ENCODE results near the gene GRN. TPM values are rescaled to one million over a fixed set of nuclear protein-coding genes. Genes with fewer than 3 reads are reported as not detected.

Gene GRN
- total RNA-seq, 4 donors from 2014 or later: 64.2 to 111 (median 87.1) TPM

DNA sequence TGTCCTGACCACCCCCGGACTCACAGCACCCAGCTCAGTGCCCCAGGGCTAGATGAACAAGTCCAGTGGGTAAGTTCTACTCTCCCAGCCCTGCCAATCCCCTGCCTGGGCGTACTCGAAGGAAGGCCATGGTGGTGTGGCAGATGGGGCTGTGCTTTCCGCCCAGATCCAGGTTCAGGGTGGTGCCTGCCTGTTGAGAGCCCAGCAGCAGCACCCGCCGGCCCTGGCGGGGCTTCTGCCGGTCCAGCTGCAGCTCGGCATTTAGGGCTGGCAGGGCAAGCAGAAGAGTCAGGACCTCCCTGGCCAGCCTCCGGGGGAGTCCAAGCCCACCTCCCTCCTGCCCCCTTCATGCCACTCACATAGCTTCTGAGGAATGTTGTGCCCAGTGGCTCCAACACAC lies 34.8 kb downstream of the GRN start:
- ATAC-seq: no peak
- H3K27me3 ChIP-seq: peaks cover 17 to 27% (median 25%) of the 10 kb centered on the region in 3 donors
- no peak for TF ChIP-seq POLR2A (IDR thresholded peaks at IDR 0.05)
- TF ChIP-seq, protein P1, sequence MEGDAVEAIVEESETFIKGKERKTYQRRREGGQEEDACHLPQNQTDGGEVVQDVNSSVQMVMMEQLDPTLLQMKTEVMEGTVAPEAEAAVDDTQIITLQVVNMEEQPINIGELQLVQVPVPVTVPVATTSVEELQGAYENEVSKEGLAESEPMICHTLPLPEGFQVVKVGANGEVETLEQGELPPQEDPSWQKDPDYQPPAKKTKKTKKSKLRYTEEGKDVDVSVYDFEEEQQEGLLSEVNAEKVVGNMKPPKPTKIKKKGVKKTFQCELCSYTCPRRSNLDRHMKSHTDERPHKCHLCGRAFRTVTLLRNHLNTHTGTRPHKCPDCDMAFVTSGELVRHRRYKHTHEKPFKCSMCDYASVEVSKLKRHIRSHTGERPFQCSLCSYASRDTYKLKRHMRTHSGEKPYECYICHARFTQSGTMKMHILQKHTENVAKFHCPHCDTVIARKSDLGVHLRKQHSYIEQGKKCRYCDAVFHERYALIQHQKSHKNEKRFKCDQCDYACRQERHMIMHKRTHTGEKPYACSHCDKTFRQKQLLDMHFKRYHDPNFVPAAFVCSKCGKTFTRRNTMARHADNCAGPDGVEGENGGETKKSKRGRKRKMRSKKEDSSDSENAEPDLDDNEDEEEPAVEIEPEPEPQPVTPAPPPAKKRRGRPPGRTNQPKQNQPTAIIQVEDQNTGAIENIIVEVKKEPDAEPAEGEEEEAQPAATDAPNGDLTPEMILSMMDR (IDR thresholded peaks at IDR 0.05 in 4 of 5, conservative IDR thresholded peaks at IDR 0.05 in 1 of 5): no peak
- DNase-seq: no peak
- H3K36me3 ChIP-seq: no peaks in the 10 kb centered on the region
- in situ Hi-C loops (cut with MboI; ENCODE audit: low sequenced_read_pairs in 4 of 4) (no loop called here), intact Hi-C loops (cut with DNase I; ENCODE audit: low total_unique reads) (no loop called here)
- H3K4me3 ChIP-seq: no peak overlapping the region
- no peaks in the 10 kb centered on the region for H3K9me3 ChIP-seq
- H3K4me1 ChIP-seq: peaks cover 1 to 5% of the 10 kb centered on the region in 2 donors
- H3K27ac ChIP-seq: no peak overlapping the region

- ATAC-seq (no peak), DNase-seq (no peak)
- H3K9me3 ChIP-seq: no peaks in the 10 kb centered on the region
- no peak overlapping the region for H3K4me3 ChIP-seq
- H3K27me3 ChIP-seq: peaks cover 25 to 30% (median 29%) of the 10 kb centered on the region in 3 donors
- in situ Hi-C loops (cut with MboI; ENCODE audit: low sequenced_read_pairs in 4 of 4): no loop called here
- no peak overlapping the region for H3K27ac ChIP-seq
- no peaks in the 10 kb centered on the region for H3K36me3 ChIP-seq
- H3K4me1 ChIP-seq: peaks cover 9 to 10% of the 10 kb centered on the region in 2 donors
- intact Hi-C loops (cut with DNase I; ENCODE audit: low total_unique reads): no loop called here
- TF ChIP-seq POLR2A (IDR thresholded peaks at IDR 0.05): no peak
- TF ChIP-seq, protein P1 (IDR thresholded peaks at IDR 0.05 in 4 of 5, conservative IDR thresholded peaks at IDR 0.05 in 1 of 5): no peak
These were observed 35.7 kb downstream of the GRN start for GRCh38 chr17:44380767-44381166.

DNA sequence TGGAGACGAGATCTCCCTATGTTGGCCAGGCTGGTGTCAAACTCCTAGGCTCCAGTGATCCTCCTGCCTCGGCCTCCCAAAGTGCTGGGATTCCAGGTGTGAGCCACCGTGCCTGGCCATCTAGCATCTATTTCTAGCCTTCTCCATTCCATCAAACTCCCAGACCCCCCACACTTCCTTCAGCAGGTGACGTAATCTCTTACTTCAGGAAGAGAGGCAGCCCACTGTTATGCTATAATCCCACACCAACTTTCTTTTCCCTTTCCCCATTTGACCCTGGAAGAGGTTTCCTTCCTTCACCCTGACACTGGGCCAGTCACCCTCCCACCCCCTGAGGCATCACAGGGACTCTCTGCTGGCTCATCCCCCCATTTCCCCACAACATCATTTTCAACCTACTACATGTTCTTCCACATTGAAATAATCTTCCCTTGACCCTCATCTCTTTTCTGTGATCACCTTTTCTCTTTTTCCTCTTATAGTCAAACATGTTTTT lies 36.8 kb downstream of the GRN start:
- ATAC-seq: no peak
- in situ Hi-C loops (cut with MboI; ENCODE audit: low sequenced_read_pairs in 4 of 4): no loop called here
- intact Hi-C loops (cut with DNase I; ENCODE audit: low total_unique reads): no loop called here
- no peaks in the 10 kb centered on the region for H3K36me3 ChIP-seq
- H3K27ac ChIP-seq: no peak overlapping the region
- H3K27me3 ChIP-seq: peaks cover 29 to 40% (median 37%) of the 10 kb centered on the region in 3 donors
- no peak for DNase-seq
- TF ChIP-seq, protein P1 (IDR thresholded peaks at IDR 0.05 in 4 of 5, conservative IDR thresholded peaks at IDR 0.05 in 1 of 5): no peak
- no peak for TF ChIP-seq POLR2A (IDR thresholded peaks at IDR 0.05)
- no peaks in the 10 kb centered on the region for H3K9me3 ChIP-seq
- no peak overlapping the region for H3K4me3 ChIP-seq
- peaks cover 12 to 14% of the 10 kb centered on the region in 2 donors for H3K4me1 ChIP-seq

DNA sequence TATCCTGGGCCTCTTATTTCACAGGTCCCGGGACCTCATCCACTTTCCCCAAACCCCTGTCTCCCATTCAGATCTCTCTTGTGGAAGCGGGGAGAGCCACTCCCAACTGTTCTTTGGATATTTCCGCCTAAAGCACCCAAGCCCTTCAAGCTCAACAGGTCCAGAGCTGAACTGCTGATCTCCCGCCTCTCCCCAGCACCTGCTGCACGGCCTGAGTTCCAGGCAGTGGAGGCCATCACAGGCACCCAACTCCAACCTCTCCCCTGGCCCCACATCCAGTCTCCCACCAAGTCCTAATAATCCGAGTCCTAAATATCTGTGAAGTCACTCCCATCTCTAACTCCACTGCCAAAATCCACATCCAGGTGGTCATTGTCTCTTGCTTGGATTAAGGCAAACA lies 37.8 kb downstream of the GRN start:
- no peak overlapping the region for H3K27ac ChIP-seq
- in situ Hi-C loops (cut with MboI; ENCODE audit: low sequenced_read_pairs in 4 of 4) (no loop called here), intact Hi-C loops (cut with DNase I; ENCODE audit: low total_unique reads) (no loop called here)
- peaks cover 29 to 42% (median 40%) of the 10 kb centered on the region in 3 donors for H3K27me3 ChIP-seq
- peaks cover 12 to 14% of the 10 kb centered on the region in 2 donors for H3K4me1 ChIP-seq
- no peak overlapping the region for H3K4me3 ChIP-seq
- no peaks in the 10 kb centered on the region for H3K9me3 ChIP-seq
- DNase-seq (no peak), ATAC-seq (no peak)
- H3K36me3 ChIP-seq: no peaks in the 10 kb centered on the region
- TF ChIP-seq, protein P1 (IDR thresholded peaks at IDR 0.05 in 4 of 5, conservative IDR thresholded peaks at IDR 0.05 in 1 of 5): no peak

- no peak overlapping the region for H3K27ac ChIP-seq
- DNase-seq (no peak), ATAC-seq (no peak)
- peaks cover 12 to 14% of the 10 kb centered on the region in 2 donors for H3K4me1 ChIP-seq
- H3K9me3 ChIP-seq: no peaks in the 10 kb centered on the region
- TF ChIP-seq, protein P1 (IDR thresholded peaks at IDR 0.05 in 4 of 5, conservative IDR thresholded peaks at IDR 0.05 in 1 of 5): no peak
- TF ChIP-seq POLR2A (IDR thresholded peaks at IDR 0.05): no peak
- no peak overlapping the region for H3K4me3 ChIP-seq
- peaks cover 29 to 42% (median 40%) of the 10 kb centered on the region in 3 donors for H3K27me3 ChIP-seq
- intact Hi-C loops (cut with DNase I; ENCODE audit: low total_unique reads) (no loop called here), in situ Hi-C loops (cut with MboI; ENCODE audit: low sequenced_read_pairs in 4 of 4) (no loop called here)
- no peaks in the 10 kb centered on the region for H3K36me3 ChIP-seq
These were observed 38.3 kb downstream of the GRN start for GRCh38 chr17:44383363-44383762.

Data from gastrocnemius medialis (tissue), 4 donors.